Keratinocyte (primary cell): ENCODE results near the gene METTL8. TPM values are rescaled to one million over a fixed set of nuclear protein-coding genes. Genes with fewer than 3 reads are reported as not detected.

ENCODE experiments used
- DNase-seq: peaks from one replicate; pipeline ENCODE4 v3.0.0-alpha.2; 2011; ENCODE audit warnings: low read depth, missing footprints, low spot score
- FAIRE-seq: peaks from 2 replicates; lab custom pipeline; 2011; peaks lifted over from hg19 to GRCh38; lab: Jason Lieb, UNC
- H2AFZ ChIP-seq: 2 replicates; pipeline ENCODE4 v1.6.0; 2012; ENCODE audit warnings: low read length, control low read depth, inconsistent platforms; ENCODE audit not compliant: control insufficient read depth
- H3K27ac ChIP-seq: 2 replicates; pipeline ENCODE4 v1.5.1; 2011; ENCODE audit warnings: low read length; ENCODE audit not compliant: control insufficient read depth, insufficient read depth
- H3K27me3 ChIP-seq: 3 replicates; pipeline ENCODE4 v1.6.0; 2011; ENCODE audit warnings: low read length; ENCODE audit not compliant: control insufficient read depth, insufficient read depth; ENCODE audit errors: extremely low read depth
- H3K36me3 ChIP-seq, 2 experiments: 2 replicates in 1 of 2; 3 replicates in 1 of 2; pipeline ENCODE4 v1.5.1; 2011; ENCODE audit warnings: low read length in 2 of 2, mild to moderate bottlenecking in 1 of 2; ENCODE audit not compliant: control insufficient read depth in 2 of 2, insufficient read depth in 2 of 2; ENCODE audit errors: extremely low read depth in 1 of 2
- H3K4me1 ChIP-seq: 3 replicates; pipeline ENCODE4 v1.5.1; 2011; ENCODE audit warnings: low read length; ENCODE audit not compliant: control insufficient read depth, insufficient read depth; ENCODE audit errors: extremely low read depth
- H3K4me2 ChIP-seq: 3 replicates; pipeline ENCODE4 v1.6.0; 2011; ENCODE audit warnings: low read depth, low read length; ENCODE audit not compliant: control insufficient read depth, insufficient read depth; ENCODE audit errors: extremely low read depth
- H3K4me3 ChIP-seq, 3 experiments: fragments of 200-600 bp in 1 of 3; sonication (generic) in 1 of 3; 2 replicates in 2 of 3; 3 replicates in 1 of 3; pipeline ENCODE4 v1.5.1; 2011 to 2016; ENCODE audit warnings: low read length in 3 of 3, mild to moderate bottlenecking in 3 of 3, control low read depth in 2 of 3, inconsistent platforms in 1 of 3, low read depth in 1 of 3, mixed read lengths in 1 of 3, mixed run types in 1 of 3, moderate library complexity in 1 of 3; ENCODE audit not compliant: control insufficient read depth in 2 of 3, insufficient read depth in 2 of 3; ENCODE audit errors: extremely low read depth in 1 of 3
- H3K79me2 ChIP-seq: 2 replicates; pipeline ENCODE4 v1.6.0; 2012; ENCODE audit warnings: low read length; ENCODE audit not compliant: control insufficient read depth, insufficient read depth
- H3K9ac ChIP-seq: 3 replicates; pipeline ENCODE4 v1.6.0; 2011; ENCODE audit warnings: low read length; ENCODE audit not compliant: control insufficient read depth, insufficient read depth; ENCODE audit errors: extremely low read depth
- H3K9me1 ChIP-seq: 3 replicates; pipeline ENCODE4 v1.6.0; 2011; ENCODE audit warnings: low read length; ENCODE audit not compliant: control insufficient read depth, insufficient read depth; ENCODE audit errors: extremely low read depth
- H3K9me3 ChIP-seq: 2 replicates; pipeline ENCODE4 v1.5.1; 2012; ENCODE audit warnings: low read depth, low read length; ENCODE audit not compliant: control insufficient read depth
- H4K20me1 ChIP-seq: 3 replicates; pipeline ENCODE4 v1.6.0; 2011; ENCODE audit warnings: low read length; ENCODE audit not compliant: control insufficient read depth, insufficient read depth; ENCODE audit errors: extremely low read depth
- CTCF ChIP-seq, 3 experiments: IDR thresholded peaks in 1 of 3; conservative IDR thresholded peaks in 1 of 3; optimal IDR thresholded peaks in 1 of 3; 2 replicates in 2 of 3; 3 replicates in 1 of 3; pipeline versions ENCODE3 to v1.5.1; 2011; ENCODE audit warnings: low read length in 3 of 3, mild to moderate bottlenecking in 3 of 3, moderate library complexity in 2 of 3, control low read depth in 1 of 3, inconsistent platforms in 1 of 3; ENCODE audit not compliant: insufficient read depth in 2 of 3; ENCODE audit errors: extremely low read depth in 1 of 3
- EZH2 ChIP-seq: IDR thresholded peaks from one replicate; pipeline ENCODE4 v1.6.1; 2012; ENCODE audit warnings: inconsistent platforms, mild to moderate bottlenecking, low read length, moderate library complexity
- dilution Hi-C: fragments of 300-500 bp; cut with MboI; formaldehyde crosslinking; loops from one replicate; pipeline ENCODE4 v1.7.0; 2020; ENCODE audit warnings: low sequenced_read_pairs; ENCODE audit not compliant: extremely low pct_ligation_motif_present
- polyA plus RNA-seq, 5 experiments: library from polyadenylated mRNA; depleted of rRNA in 3 of 5; stranded (reverse) in 3 of 5; stranded (forward) in 1 of 5; unstranded in 1 of 5; fragments of >200 nt; gene quantifications; 1 replicate in 1 of 5; 2 replicates in 3 of 5; 3 replicates in 1 of 5; pipeline versions ENCODE4 v1.2.1 to v1.2.3, GENCODE V29; 2011 to 2012; ENCODE audit warnings: missing spikeins in 2 of 5, low read depth in 1 of 5, low replicate concordance in 1 of 5

The METTL8 gene
- polyA plus RNA-seq, 1 donor (not counting 4 experiments of a cell fraction or from before 2014, with no cell fraction given) = 81.2 TPM

GRCh38 chr2:171411214-171411613 is 22.6 kb downstream of the METTL8 start:
- peak; percentile 32 for FAIRE-seq

GRCh38 chr2:171410624-171411023 is 23.2 kb downstream of the METTL8 start:
- peaks cover 71% of the 10 kb centered on the region for H3K79me2 ChIP-seq
- H2AFZ ChIP-seq = no peak overlapping the region
- no peaks in the 10 kb centered on the region for H4K20me1 ChIP-seq
- H3K27ac ChIP-seq = peak overlapping the region; percentile 82
- TF ChIP-seq EZH2 = no peak
- TF ChIP-seq CTCF (optimal IDR thresholded peaks at IDR 0.05 in 1 of 3, IDR thresholded peaks at IDR 0.05 in 1 of 3, conservative IDR thresholded peaks at IDR 0.05 in 1 of 3; ENCODE audit: extremely low read depth in 1 of 3, insufficient read depth in 2 of 3, low read length in 3 of 3) = no peak
- peaks cover 35% of the 10 kb centered on the region for H3K4me1 ChIP-seq
- no peaks in the 10 kb centered on the region for H3K27me3 ChIP-seq
- DNase-seq (no peak), FAIRE-seq (peak; percentile 5)
- no peak overlapping the region for H3K9ac ChIP-seq
- H3K4me2 ChIP-seq = peak overlapping the region; percentile 87
- no peaks in the 10 kb centered on the region for H3K9me3 ChIP-seq
- dilution Hi-C loops = no loop called here
- peak overlapping the region in 1 of 3 experiments; percentile 67 for H3K4me3 ChIP-seq
- H3K36me3 ChIP-seq = peaks cover 2 to 4% of the 10 kb centered on the region in 2 experiments
- no peaks in the 10 kb centered on the region for H3K9me1 ChIP-seq

More at GRCh38 chr2:171411214-171411613, 22.6 kb downstream of the METTL8 start:
- no peaks in the 10 kb centered on the region for H4K20me1 ChIP-seq
- no peak overlapping the region for H3K4me3 ChIP-seq
- no peak overlapping the region for H3K9ac ChIP-seq
- H3K9me1 ChIP-seq = no peaks in the 10 kb centered on the region
- TF ChIP-seq EZH2 = no peak
- TF ChIP-seq CTCF (optimal IDR thresholded peaks at IDR 0.05 in 1 of 3, IDR thresholded peaks at IDR 0.05 in 1 of 3, conservative IDR thresholded peaks at IDR 0.05 in 1 of 3; ENCODE audit: extremely low read depth in 1 of 3, insufficient read depth in 2 of 3, low read length in 3 of 3) = no peak
- no peak for DNase-seq
- H3K27ac ChIP-seq = no peak overlapping the region
- H3K4me2 ChIP-seq = no peak overlapping the region
- H3K4me1 ChIP-seq = peaks cover 38% of the 10 kb centered on the region
- peaks cover 69% of the 10 kb centered on the region for H3K79me2 ChIP-seq
- dilution Hi-C loops = no loop called here
- peaks cover 2 to 4% of the 10 kb centered on the region in 2 experiments for H3K36me3 ChIP-seq
- H2AFZ ChIP-seq = no peak overlapping the region
- no peaks in the 10 kb centered on the region for H3K9me3 ChIP-seq
- no peaks in the 10 kb centered on the region for H3K27me3 ChIP-seq
